Astrocyte (in vitro differentiated cells and primary cell): Measurements from ENCODE around the gene ZNF331. TPM values are rescaled to one million over a fixed set of nuclear protein-coding genes. Genes with fewer than 3 reads are reported as not detected.
"Not testable (repeated sequence)": the region's sequence is repeated elsewhere in the genome, so short reads cannot be mapped to it uniquely, and the experiment has no call there.

Experiments
- DNase-seq: peaks from one replicate; pipeline ENCODE4 v3.0.0-alpha.2; 2010; ENCODE audit warnings: low read depth
- FAIRE-seq: peaks from 2 replicates; lab custom pipeline; 2011; peaks lifted over from hg19 to GRCh38; lab: Jason Lieb, UNC
- H2AFZ ChIP-seq: 2 replicates; pipeline ENCODE4 v1.6.0; 2012; ENCODE audit warnings: low read depth, low read length, inconsistent platforms
- H3K27ac ChIP-seq: 2 replicates; pipeline ENCODE4 v1.5.1; 2011; ENCODE audit warnings: low read depth, low read length, inconsistent platforms
- H3K27me3 ChIP-seq: 2 replicates; pipeline ENCODE4 v1.6.0; 2011; ENCODE audit warnings: low read length, inconsistent platforms; ENCODE audit not compliant: insufficient read depth
- H3K36me3 ChIP-seq: 2 replicates; pipeline ENCODE4 v1.5.1; 2011; ENCODE audit warnings: low read length, inconsistent platforms; ENCODE audit not compliant: insufficient read depth
- H3K4me1 ChIP-seq: 2 replicates; pipeline ENCODE4 v1.5.1; 2011; ENCODE audit warnings: low read length, inconsistent platforms; ENCODE audit not compliant: insufficient read depth
- H3K4me2 ChIP-seq: 2 replicates; pipeline ENCODE4 v1.6.0; 2012; ENCODE audit warnings: low read length, inconsistent platforms
- H3K4me3 ChIP-seq: 2 replicates; pipeline ENCODE4 v1.5.1; 2011; ENCODE audit warnings: low read depth, mild to moderate bottlenecking, low read length, inconsistent platforms; ENCODE audit not compliant: insufficient read depth
- H3K79me2 ChIP-seq: 2 replicates; pipeline ENCODE4 v1.6.0; 2012; ENCODE audit warnings: mild to moderate bottlenecking, low read length, inconsistent platforms; ENCODE audit not compliant: insufficient read depth
- H3K9ac ChIP-seq: 2 replicates; pipeline ENCODE4 v1.6.0; 2012; ENCODE audit warnings: mild to moderate bottlenecking, low read length, inconsistent platforms
- H3K9me3 ChIP-seq: 2 replicates; pipeline ENCODE4 v1.5.1; 2012; ENCODE audit warnings: low read depth, mild to moderate bottlenecking, low read length, inconsistent platforms; ENCODE audit not compliant: insufficient read depth
- H4K20me1 ChIP-seq: 2 replicates; pipeline ENCODE4 v1.6.0; 2012; ENCODE audit warnings: low read length, inconsistent platforms; ENCODE audit not compliant: insufficient read depth
- H3K27ac Mint-ChIP-seq: one replicate; pipeline ENCODE4 v1.8.0; 2021; ENCODE audit warnings: mild to moderate bottlenecking, mixed read lengths; ENCODE audit not compliant: unreplicated experiment
- H3K27me3 Mint-ChIP-seq: one replicate; pipeline ENCODE4 v1.8.0; 2021; ENCODE audit warnings: low read depth, mixed read lengths; ENCODE audit not compliant: unreplicated experiment
- H3K36me3 Mint-ChIP-seq: one replicate; pipeline ENCODE4 v1.8.0; 2021; ENCODE audit warnings: low read depth, mixed read lengths; ENCODE audit not compliant: unreplicated experiment
- H3K4me1 Mint-ChIP-seq: one replicate; pipeline ENCODE4 v1.8.0; 2021; ENCODE audit warnings: low read depth, mixed read lengths; ENCODE audit not compliant: unreplicated experiment
- H3K4me3 Mint-ChIP-seq: one replicate; pipeline ENCODE4 v1.8.0; 2021; ENCODE audit warnings: mild to moderate bottlenecking, moderate library complexity, mixed read lengths; ENCODE audit not compliant: unreplicated experiment
- H3K9me3 Mint-ChIP-seq: one replicate; pipeline ENCODE4 v1.8.0; 2021; ENCODE audit warnings: mild to moderate bottlenecking, mixed read lengths; ENCODE audit not compliant: unreplicated experiment
- EZH2 ChIP-seq: IDR thresholded peaks from 2 replicates; pipeline ENCODE4 v1.6.1; 2012; ENCODE audit warnings: mild to moderate bottlenecking, low read length, inconsistent platforms; ENCODE audit not compliant: insufficient read depth
- total RNA-seq: library from RNA; stranded (reverse); gene quantifications from 2 replicates; pipeline ENCODE4 v1.2.1, GENCODE V29; 2021
- TF ChIP-seq, protein P1 (sequence below): IDR thresholded peaks from 2 replicates; pipeline ENCODE4 v1.5.1; 2011; ENCODE audit warnings: low read depth, mild to moderate bottlenecking, inconsistent platforms, low read length, moderate library complexity; ENCODE audit not compliant: insufficient read depth

The ZNF331 gene
- total RNA-seq, 1 donor from 2014 or later: 4.8 TPM

- H2AFZ ChIP-seq, H3K27me3 Mint-ChIP-seq, DNase-seq, FAIRE-seq, H3K9me3 ChIP-seq, H3K9ac ChIP-seq, H3K4me3 Mint-ChIP-seq, H3K27ac Mint-ChIP-seq, H3K79me2 ChIP-seq, H3K27me3 ChIP-seq, H3K36me3 ChIP-seq, H3K36me3 Mint-ChIP-seq, H3K4me1 Mint-ChIP-seq, H3K4me3 ChIP-seq, H3K4me1 ChIP-seq, H3K27ac ChIP-seq, H4K20me1 ChIP-seq, H3K4me2 ChIP-seq, H3K9me3 Mint-ChIP-seq: not testable (repeated sequence)
These were observed 34.8 kb upstream of the ZNF331 start for GRCh38 chr19:53503151-53503550.

- H3K9me3 Mint-ChIP-seq, H4K20me1 ChIP-seq, H3K27me3 Mint-ChIP-seq, H3K79me2 ChIP-seq, H3K4me1 ChIP-seq, H3K9me3 ChIP-seq, H3K27me3 ChIP-seq, H3K4me2 ChIP-seq, H3K27ac Mint-ChIP-seq, H3K4me3 ChIP-seq, H3K4me3 Mint-ChIP-seq, DNase-seq, H3K36me3 Mint-ChIP-seq, H3K4me1 Mint-ChIP-seq, H3K27ac ChIP-seq, H3K36me3 ChIP-seq, H3K9ac ChIP-seq, H2AFZ ChIP-seq: not testable (repeated sequence)
- FAIRE-seq: peak; percentile 58
These were observed 34.1 kb upstream of the ZNF331 start for GRCh38 chr19:53503671-53504364.

GRCh38 chr19:53504365-53504703 is 33.6 kb upstream of the ZNF331 start:
- H3K4me1 ChIP-seq, H3K4me3 Mint-ChIP-seq, FAIRE-seq, H3K4me2 ChIP-seq, H4K20me1 ChIP-seq, H3K9ac ChIP-seq, DNase-seq, H3K36me3 ChIP-seq, H3K27ac Mint-ChIP-seq, H2AFZ ChIP-seq, H3K79me2 ChIP-seq, H3K36me3 Mint-ChIP-seq, H3K27me3 ChIP-seq, H3K9me3 ChIP-seq, H3K27ac ChIP-seq, H3K9me3 Mint-ChIP-seq, H3K4me3 ChIP-seq, H3K4me1 Mint-ChIP-seq, H3K27me3 Mint-ChIP-seq: not testable (repeated sequence)

GRCh38 chr19:53504885-53505284 is 33.1 kb upstream of the ZNF331 start:
- H3K9ac ChIP-seq: no peak overlapping the region
- H3K9me3 ChIP-seq: peaks cover 4% of the 10 kb centered on the region
- Mint-ChIP-seq H3K4me3 (no peak overlapping the region), H3K27me3 (peaks cover 3% of the 10 kb centered on the region), H3K4me1 (no peaks in the 10 kb centered on the region), H3K36me3 (no peaks in the 10 kb centered on the region), H3K27ac (no peak overlapping the region), H3K9me3 (peaks cover 3% of the 10 kb centered on the region)
- no peak overlapping the region for H3K4me3 ChIP-seq
- FAIRE-seq (no peak), DNase-seq (no peak)
- no peaks in the 10 kb centered on the region for H3K79me2 ChIP-seq
- no peak overlapping the region for H2AFZ ChIP-seq
- H3K4me2 ChIP-seq: no peak overlapping the region
- no peaks in the 10 kb centered on the region for H4K20me1 ChIP-seq
- H3K27ac ChIP-seq: no peak overlapping the region
- no peak for TF ChIP-seq EZH2
- TF ChIP-seq, protein P1, sequence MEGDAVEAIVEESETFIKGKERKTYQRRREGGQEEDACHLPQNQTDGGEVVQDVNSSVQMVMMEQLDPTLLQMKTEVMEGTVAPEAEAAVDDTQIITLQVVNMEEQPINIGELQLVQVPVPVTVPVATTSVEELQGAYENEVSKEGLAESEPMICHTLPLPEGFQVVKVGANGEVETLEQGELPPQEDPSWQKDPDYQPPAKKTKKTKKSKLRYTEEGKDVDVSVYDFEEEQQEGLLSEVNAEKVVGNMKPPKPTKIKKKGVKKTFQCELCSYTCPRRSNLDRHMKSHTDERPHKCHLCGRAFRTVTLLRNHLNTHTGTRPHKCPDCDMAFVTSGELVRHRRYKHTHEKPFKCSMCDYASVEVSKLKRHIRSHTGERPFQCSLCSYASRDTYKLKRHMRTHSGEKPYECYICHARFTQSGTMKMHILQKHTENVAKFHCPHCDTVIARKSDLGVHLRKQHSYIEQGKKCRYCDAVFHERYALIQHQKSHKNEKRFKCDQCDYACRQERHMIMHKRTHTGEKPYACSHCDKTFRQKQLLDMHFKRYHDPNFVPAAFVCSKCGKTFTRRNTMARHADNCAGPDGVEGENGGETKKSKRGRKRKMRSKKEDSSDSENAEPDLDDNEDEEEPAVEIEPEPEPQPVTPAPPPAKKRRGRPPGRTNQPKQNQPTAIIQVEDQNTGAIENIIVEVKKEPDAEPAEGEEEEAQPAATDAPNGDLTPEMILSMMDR: no peak
- H3K27me3 ChIP-seq: no peaks in the 10 kb centered on the region
- no peaks in the 10 kb centered on the region for H3K4me1 ChIP-seq
- H3K36me3 ChIP-seq: no peaks in the 10 kb centered on the region
